ENCODE results near the gene CTNND2. TPM values are rescaled to one million over a fixed set of nuclear protein-coding genes. Genes with fewer than 3 reads are reported as not detected.
"Not testable (repeated sequence)": the region's sequence is repeated elsewhere in the genome, so short reads cannot be mapped to it uniquely, and the experiment has no call there.

Gene CTNND2
- total RNA-seq, 1 donor, result 1.9 TPM

GRCh38 chr5:11420969-11421368 lies 483.3 kb downstream of the CTNND2 start:
- H3K4me3 ChIP-seq (ENCODE audit: low read depth, low read length), result no peak overlapping the region
- no peak for TF ChIP-seq CTCF (IDR thresholded peaks at IDR 0.05; ENCODE audit: insufficient read depth, low read length)
- no peak for DNase-seq (ENCODE audit: low read depth)

GRCh38 chr5:11415751-11416150 lies 488.5 kb downstream of the CTNND2 start:
- no peak overlapping the region for H3K4me3 ChIP-seq (ENCODE audit: low read depth, low read length)
- no peak for TF ChIP-seq CTCF (IDR thresholded peaks at IDR 0.05; ENCODE audit: insufficient read depth, low read length)
- DNase-seq (ENCODE audit: low read depth), result no peak

- DNase-seq (ENCODE audit: low read depth), result not testable (repeated sequence)
Observed at GRCh38 chr5:11414732-11415131, 489.5 kb downstream of the CTNND2 start.

GRCh38 chr5:11411621-11412020 lies 492.6 kb downstream of the CTNND2 start:
- H3K4me3 ChIP-seq (ENCODE audit: low read depth, low read length), result no peak overlapping the region
- TF ChIP-seq CTCF (IDR thresholded peaks at IDR 0.05; ENCODE audit: insufficient read depth, low read length), result no peak
- DNase-seq (ENCODE audit: low read depth), result no peak

More at GRCh38 chr5:11414732-11415131, 489.5 kb downstream of the CTNND2 start:
- H3K4me3 ChIP-seq (ENCODE audit: low read depth, low read length), result not testable (repeated sequence)

- TF ChIP-seq CTCF (IDR thresholded peaks at IDR 0.05; ENCODE audit: insufficient read depth, low read length), result no peak
- no peak overlapping the region for H3K4me3 ChIP-seq (ENCODE audit: low read depth, low read length)
- DNase-seq (ENCODE audit: low read depth), result no peak
Observed at GRCh38 chr5:11407556-11408145, 496.6 kb downstream of the CTNND2 start.

GRCh38 chr5:11400316-11400715 lies 503.9 kb downstream of the CTNND2 start:
- no peak overlapping the region for H3K4me3 ChIP-seq (ENCODE audit: low read depth, low read length)
- no peak for DNase-seq (ENCODE audit: low read depth)
- no peak for TF ChIP-seq CTCF (IDR thresholded peaks at IDR 0.05; ENCODE audit: insufficient read depth, low read length)

GRCh38 chr5:11398728-11399127 lies 505.5 kb downstream of the CTNND2 start:
- no peak for DNase-seq (ENCODE audit: low read depth)
- no peak overlapping the region for H3K4me3 ChIP-seq (ENCODE audit: low read depth, low read length)
- no peak for TF ChIP-seq CTCF (IDR thresholded peaks at IDR 0.05; ENCODE audit: insufficient read depth, low read length)
